Measurements from ENCODE around the gene TOR1A.

TOR1A gene, protein sequence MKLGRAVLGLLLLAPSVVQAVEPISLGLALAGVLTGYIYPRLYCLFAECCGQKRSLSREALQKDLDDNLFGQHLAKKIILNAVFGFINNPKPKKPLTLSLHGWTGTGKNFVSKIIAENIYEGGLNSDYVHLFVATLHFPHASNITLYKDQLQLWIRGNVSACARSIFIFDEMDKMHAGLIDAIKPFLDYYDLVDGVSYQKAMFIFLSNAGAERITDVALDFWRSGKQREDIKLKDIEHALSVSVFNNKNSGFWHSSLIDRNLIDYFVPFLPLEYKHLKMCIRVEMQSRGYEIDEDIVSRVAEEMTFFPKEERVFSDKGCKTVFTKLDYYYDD

GRCh38 chr9:129823935-129824601, at the start of gene TOR1A:
TSS of gene TOR1A (minus strand) at chr9:129824136. CDS start at chr9:129824085, 51 bp downstream.
- peak; percentile 96 for DNase-seq (ENCODE audit: low spot score)

- DNase-seq (ENCODE audit: low spot score): no peak
These were observed 47.1 kb upstream of the TOR1A start for GRCh38 chr9:129871046-129871445.

- DNase-seq (ENCODE audit: low spot score): no peak
These were observed 45.9 kb upstream of the TOR1A start for GRCh38 chr9:129869585-129870501.

GRCh38 chr9:129868872-129869486, 45.0 kb upstream of the TOR1A start:
- DNase-seq (ENCODE audit: low spot score): no peak

DNA sequence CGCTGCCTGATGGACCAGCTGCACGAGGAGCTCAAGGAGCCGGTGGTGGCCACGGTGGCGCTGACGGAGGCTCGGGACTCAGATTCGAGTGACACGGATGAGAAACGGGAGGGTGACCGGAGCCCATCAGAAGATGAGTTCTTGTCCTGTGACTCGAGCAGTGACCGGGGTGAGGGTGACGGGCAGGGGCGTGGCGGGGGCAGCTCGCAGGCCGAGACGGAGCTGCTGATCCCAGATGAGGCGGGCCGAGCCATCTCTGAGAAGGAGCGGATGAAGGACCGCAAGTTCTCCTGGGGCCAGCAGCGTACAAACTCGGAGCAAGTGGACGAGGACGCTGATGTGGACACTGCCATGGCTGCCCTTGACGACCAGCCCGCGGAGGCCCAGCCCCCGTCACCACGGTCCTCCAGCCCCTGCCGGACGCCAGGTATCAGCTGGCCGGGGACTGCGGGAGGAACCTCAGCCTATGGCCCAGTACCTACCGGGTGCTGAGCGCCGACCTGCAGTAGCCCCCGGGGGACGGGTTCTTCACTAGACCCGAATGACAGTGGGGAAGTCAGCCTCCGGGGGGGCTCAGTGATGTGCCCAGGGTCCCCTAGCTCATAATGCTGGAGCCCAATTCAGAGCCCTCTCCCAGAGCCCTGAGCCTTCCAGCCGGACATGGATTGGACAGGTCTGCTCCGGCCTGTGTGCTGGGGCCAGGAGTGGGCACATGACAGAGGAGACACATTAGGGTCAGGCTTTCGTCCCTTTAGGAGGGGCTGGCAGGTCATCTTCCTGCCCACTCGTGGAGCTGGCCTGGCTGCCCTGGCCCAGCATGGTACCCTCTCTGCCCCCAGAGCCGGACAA, 44.3 kb upstream of the TOR1A start:
- DNase-seq (ENCODE audit: low spot score): no peak

DNA sequence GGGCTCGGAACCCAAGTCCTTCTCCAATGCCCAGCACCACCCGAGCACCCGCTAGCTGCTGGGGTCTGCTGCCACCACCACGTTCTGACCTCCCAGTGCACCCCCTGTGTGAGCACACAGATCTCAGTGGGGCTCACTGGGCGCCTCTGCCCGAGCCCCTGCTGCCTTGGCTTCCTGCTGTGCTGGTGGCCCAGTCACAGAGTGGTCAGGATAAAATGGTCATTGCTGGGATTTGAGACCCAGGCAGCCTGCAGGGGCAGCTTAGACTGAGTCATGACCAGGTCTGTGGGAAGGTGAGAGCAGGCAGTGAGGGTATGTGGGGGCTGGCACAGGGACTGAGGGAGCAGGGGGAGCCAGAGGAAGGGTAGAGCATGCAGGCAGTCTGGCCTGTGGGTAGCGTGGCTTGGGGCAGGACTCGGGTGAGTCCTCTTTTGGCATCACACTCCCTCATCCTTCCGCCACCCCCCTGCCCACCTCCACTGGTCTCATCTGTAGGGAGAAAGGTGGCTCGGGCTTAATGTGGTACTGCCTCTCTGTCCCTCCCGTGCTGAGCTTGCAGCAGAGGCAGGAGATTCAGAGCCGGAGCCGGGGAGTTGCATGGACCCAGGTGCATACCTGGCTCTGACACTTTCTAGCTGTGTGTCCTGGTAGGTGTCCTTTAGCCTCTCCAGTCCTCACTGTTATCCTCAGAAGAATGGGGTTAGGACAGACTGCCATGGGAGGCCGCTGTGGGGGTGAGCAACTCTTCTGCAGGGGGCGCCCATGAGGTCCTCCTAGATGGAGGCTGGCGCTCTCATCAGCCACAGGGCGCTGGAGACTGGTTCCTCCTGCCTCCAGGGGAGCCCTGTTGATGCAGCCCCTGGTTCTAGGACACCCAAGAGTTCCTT, 43.4 kb upstream of the TOR1A start:
- DNase-seq (ENCODE audit: low spot score): peak; percentile 38

DNA sequence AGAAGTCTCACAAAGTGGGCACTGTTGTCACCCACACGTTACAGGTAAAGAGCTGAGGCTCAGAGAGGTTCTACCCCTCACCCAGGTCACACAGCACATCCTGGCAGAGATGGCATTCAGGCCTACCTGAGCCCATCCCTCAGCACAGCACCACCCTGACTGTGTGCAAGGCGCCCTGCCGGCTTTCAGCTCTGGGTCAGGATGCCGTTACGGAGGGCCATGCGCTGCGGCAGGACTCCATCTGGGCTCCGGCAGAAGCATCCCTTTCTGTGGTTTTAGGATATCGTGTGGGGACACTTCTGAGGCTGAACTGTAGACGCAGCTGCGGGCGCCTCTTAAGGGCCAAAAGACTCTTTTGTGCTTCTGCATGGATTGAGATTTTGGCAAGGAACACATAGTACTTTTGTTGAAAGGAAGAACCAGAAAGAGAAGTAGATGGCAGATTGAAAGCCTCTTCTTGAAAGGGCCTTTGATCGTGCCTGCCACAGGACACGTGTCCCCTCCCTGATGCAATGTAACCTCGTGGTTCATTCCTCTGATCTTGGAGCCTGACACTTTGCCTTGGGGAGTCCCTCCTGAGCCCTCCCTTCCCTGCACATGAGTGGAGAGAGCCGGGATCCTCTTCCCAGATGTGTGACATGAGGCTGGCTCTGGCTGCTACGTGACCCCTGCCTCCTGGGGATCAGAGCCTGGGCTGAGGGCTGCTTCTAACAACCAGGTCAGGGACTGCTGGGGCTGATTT, 42.6 kb upstream of the TOR1A start:
- no peak for DNase-seq (ENCODE audit: low spot score)

DNA sequence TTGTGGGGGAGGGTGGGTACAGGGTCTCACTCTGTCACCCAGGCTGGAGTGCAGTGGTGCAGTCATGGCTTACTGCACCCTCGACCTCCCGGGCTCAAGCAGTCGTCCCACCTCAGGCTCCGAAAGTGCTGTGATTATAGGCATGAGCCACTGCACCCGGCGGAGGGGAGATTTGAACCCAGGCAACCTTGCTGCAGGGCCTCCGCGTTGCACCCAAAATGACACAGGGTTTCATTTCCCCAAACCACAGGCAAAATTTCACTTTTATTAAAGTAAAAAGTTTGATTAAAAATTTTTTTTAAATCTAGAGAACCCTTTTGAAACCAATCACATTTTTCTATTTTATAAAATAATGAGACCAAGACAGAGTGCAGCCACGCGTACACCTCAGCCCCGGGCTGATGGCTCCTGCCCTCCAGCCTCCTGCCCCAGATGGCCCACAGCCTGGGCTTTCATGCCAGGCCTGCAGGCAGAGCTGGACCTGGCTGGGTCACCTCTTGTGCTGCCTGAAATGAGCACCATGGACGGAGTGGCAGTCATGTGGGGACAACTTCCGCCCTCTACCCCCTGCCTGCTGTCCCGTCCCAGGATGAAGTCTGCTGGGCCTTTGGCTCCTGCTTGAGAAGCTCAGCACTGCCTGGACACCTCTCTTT, 41.9 kb upstream of the TOR1A start:
- no peak for DNase-seq (ENCODE audit: low spot score)

- DNase-seq (ENCODE audit: low spot score): no peak
These were observed 41.2 kb upstream of the TOR1A start for GRCh38 chr9:129864991-129865647.

DNA sequence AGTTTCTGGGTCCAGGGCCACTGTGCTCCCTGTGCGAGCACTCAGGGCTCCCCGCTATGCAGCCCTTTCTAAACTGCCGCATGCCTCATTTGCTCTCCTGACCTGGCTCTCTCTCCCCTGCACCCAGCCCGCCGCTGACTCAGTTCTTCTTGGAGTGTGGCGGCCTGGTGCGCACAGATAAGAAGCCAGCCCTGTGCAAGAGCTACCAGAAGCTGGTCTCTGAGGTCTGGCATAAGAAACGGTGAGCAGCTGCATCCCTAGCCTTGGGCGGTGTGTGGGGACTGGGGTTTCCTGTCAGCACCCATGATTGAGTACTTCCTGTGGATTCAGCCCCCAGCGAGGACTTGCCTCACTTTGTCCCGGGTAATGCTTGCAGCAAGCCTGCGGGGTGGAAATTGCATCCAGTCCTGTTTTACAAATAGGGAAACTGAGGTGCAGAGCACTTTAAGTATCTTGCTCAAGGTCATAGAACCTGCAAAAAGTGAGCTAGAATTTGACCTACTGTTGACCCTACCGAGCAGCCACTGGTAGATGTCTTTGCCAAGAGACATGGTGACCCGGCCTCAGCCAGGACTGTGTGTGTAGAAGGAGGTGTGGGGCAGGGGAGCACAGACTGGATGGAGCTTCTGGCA, 39.2 kb upstream of the TOR1A start:
- DNase-seq (ENCODE audit: low spot score): no peak

DNA sequence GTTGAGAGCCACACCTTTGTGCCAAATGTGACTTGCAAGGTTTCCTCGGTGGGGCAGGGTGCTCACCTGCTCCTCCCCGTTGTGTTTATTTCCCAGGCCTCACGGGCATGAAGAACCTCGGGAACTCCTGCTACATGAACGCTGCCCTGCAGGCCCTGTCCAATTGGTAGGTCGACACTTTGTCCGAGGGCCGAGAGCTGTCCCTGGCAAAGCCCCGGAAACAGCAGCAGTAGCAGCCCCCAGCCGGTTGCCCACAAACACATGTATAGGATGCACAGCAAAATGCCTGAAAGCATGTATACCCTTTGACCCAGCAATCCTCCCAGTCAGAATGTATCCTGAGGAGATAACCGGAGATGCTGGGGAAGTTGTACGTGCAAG, 37.5 kb upstream of the TOR1A start:
- no peak for DNase-seq (ENCODE audit: low spot score)

DNA sequence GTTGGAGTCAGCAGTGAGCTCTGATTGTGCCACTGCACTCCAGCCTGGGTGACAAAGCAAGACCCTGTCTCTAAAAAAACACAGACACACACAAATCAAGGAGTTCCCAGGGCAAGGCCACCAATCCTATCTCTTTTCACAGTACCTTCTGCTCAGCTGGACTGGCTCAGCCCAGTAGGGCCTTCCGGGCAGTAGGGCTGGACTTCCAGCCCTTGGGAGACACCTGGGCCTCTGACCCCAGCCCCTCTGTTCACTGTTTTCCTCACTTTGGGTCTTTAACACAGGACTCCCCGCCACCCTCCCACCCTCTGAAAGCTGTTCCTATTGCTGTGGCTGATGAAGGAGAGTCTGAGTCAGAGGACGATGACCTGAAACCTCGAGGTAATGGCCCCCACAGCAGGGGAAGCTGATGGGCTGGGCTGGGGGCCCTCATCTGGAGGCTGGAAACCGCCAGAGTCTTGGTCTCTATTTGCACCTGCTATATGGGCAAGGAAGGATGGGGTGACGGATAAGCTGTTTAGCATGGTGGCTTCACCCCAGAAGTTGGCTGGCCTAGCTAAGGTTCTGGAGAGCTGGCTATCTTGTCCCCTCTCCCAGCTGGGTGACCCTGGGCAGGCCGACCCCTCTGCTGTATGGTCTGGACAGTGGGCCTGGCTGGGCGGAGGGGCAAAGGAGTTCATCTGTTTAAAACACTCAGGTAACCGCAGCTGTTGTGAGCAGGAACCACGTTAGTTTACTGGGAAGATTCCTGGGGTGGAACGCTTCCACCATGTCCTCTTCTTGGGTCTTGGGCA, 36.9 kb upstream of the TOR1A start:
- no peak for DNase-seq (ENCODE audit: low spot score)

GRCh38 chr9:129858167-129858962, 34.4 kb upstream of the TOR1A start:
- no peak for DNase-seq (ENCODE audit: low spot score)

DNA sequence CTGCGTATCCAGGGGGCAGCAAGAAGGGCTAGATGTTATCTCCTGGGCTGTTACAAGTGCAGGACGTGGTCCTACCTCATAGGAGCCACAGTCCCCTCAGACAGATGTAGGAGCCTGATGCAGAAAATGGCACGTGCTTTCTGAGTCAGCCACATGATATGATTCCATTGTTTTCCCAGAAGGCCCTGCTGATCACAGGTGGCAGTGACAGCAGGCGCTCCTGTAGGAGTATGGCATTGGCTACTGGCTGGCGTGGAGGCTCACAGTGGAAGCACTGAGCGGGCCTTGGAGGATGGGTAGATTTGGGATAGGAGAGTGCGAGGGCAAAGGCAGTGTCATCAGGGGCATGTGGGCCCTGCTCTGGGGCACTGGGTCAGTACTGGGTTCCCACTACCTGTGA, 33.3 kb upstream of the TOR1A start:
- DNase-seq (ENCODE audit: low spot score): no peak

GRCh38 chr9:129854588-129855110, 30.7 kb upstream of the TOR1A start:
- no peak for DNase-seq (ENCODE audit: low spot score)

DNA sequence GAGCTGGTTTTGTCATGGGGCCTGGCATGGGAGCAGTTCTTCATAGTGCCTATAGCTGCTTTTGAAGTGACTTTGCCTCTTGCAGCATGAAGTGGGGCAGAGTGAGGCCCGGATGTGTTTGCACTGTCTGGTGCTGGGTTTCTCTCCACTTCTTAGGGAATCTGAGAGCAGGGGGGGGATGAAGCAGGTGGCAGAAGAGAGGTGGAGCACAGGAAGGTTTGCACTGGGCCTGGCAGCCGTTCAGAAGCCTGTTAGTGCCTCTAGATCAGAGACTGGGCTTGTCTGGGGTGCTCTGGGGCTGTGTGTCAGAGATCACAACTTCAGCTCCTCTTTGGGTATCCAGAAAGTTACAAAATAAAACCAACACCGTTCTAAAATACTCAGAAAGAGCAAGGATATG, 29.7 kb upstream of the TOR1A start:
- no peak for DNase-seq (ENCODE audit: low spot score)

Data from NAMALWA (cell line).